Endothelial cell of umbilical vein (primary cell): Measurements from ENCODE around the gene SH2D6. TPM values are rescaled to one million over a fixed set of nuclear protein-coding genes. Genes with fewer than 3 reads are reported as not detected.

Experiments used
- BruUV-seq: library from RNA; stranded (reverse); fragments of 400-500 nt; replicated peaks from 2 replicates; lab custom pipeline; 2021; lab: Mats Ljungman, UMichigan
- CTCF ChIA-PET: fragments of 300-600, 350-600 bp; sonication (Branson Sonifier 250); formaldehyde crosslinking; loops from one replicate; lab custom pipeline; 2021; ENCODE audit warnings: antibody characterized with exemption, inconsistent platforms; lab: Charles Lee
- POLR2A ChIA-PET: fragments of 300-600, 350-600 bp; sonication (Branson Sonifier 250); formaldehyde crosslinking; loops from one replicate; lab custom pipeline; 2021; ENCODE audit warnings: antibody characterized with exemption, inconsistent platforms; lab: Charles Lee
- DNase-seq: peaks from one replicate; pipeline ENCODE4 v3.0.0-alpha.2; 2011; ENCODE audit warnings: low read depth, low spot score
- FAIRE-seq: peaks from 2 replicates; lab custom pipeline; 2011; peaks lifted over from hg19 to GRCh38; lab: Jason Lieb, UNC
- H2AFZ ChIP-seq: 2 replicates; pipeline ENCODE4 v1.6.0; 2012; ENCODE audit warnings: low read depth, low read length, control low read depth, inconsistent platforms
- H3K27ac ChIP-seq: 2 replicates; pipeline ENCODE4 v1.5.1; 2011; ENCODE audit warnings: low read depth, mild to moderate bottlenecking, control low read depth, low read length, moderate library complexity; ENCODE audit not compliant: insufficient read depth
- H3K27me3 ChIP-seq, 2 experiments: 2 replicates each; pipeline versions ENCODE4 v1.6.0 to v1.6.1; 2011; ENCODE audit warnings: low read length in 2 of 2, mixed read lengths in 1 of 2; ENCODE audit not compliant: control insufficient read depth in 2 of 2, insufficient read depth in 2 of 2
- H3K36me3 ChIP-seq, 2 experiments: 2 replicates in 1 of 2; 3 replicates in 1 of 2; pipeline ENCODE4 v1.5.1; 2011; ENCODE audit warnings: low read length in 2 of 2, mild to moderate bottlenecking in 1 of 2, moderate library complexity in 1 of 2; ENCODE audit not compliant: control insufficient read depth in 2 of 2, insufficient read depth in 2 of 2; ENCODE audit errors: extremely low read depth in 1 of 2
- H3K4me1 ChIP-seq: 3 replicates; pipeline ENCODE4 v1.5.1; 2011; ENCODE audit warnings: mild to moderate bottlenecking, low read length; ENCODE audit not compliant: control insufficient read depth, insufficient read depth; ENCODE audit errors: extremely low read depth
- H3K4me2 ChIP-seq: 2 replicates; pipeline ENCODE4 v1.6.1; 2011; ENCODE audit warnings: low read length, control low read depth, mixed read lengths; ENCODE audit not compliant: insufficient read depth
- H3K4me3 ChIP-seq, 3 experiments: fragments of 200-600 bp in 1 of 3; sonication (generic), shearing (Covaris generic) in 1 of 3; replicated peaks in 1 of 3; 2 replicates each; pipeline ENCODE4 v1.5.1; 2011 to 2016; ENCODE audit warnings: control low read depth in 3 of 3, low read length in 3 of 3, mild to moderate bottlenecking in 2 of 3, inconsistent platforms in 1 of 3, low read depth in 1 of 3, moderate library complexity in 1 of 3; ENCODE audit not compliant: insufficient read depth in 1 of 3
- H3K79me2 ChIP-seq: 2 replicates; pipeline ENCODE4 v1.6.0; 2012; ENCODE audit warnings: low read length, inconsistent platforms; ENCODE audit not compliant: control insufficient read depth, insufficient read depth
- H3K9ac ChIP-seq: replicated peaks from 2 replicates; pipeline ENCODE3; 2011; ENCODE audit warnings: low read length, control low read depth; ENCODE audit not compliant: insufficient read depth; ENCODE audit errors: extremely low read depth
- H3K9me1 ChIP-seq: replicated peaks from 3 replicates; pipeline ENCODE4 v1.6.0; 2011; ENCODE audit warnings: mild to moderate bottlenecking, low read length; ENCODE audit not compliant: control insufficient read depth, insufficient read depth; ENCODE audit errors: extremely low read depth
- H3K9me3 ChIP-seq: replicated peaks from 2 replicates; pipeline ENCODE4 v1.5.1; 2012; ENCODE audit warnings: low read length, inconsistent platforms; ENCODE audit not compliant: control insufficient read depth, insufficient read depth
- H4K20me1 ChIP-seq: replicated peaks from 2 replicates; pipeline ENCODE3; 2011; ENCODE audit warnings: mild to moderate bottlenecking, low read length; ENCODE audit not compliant: control insufficient read depth, insufficient read depth; ENCODE audit errors: extremely low read depth
- CTCF ChIP-seq, 2 donors: IDR thresholded peaks; 1 replicate in 1 of 2; 2 replicates in 1 of 2; pipeline ENCODE4 v1.5.1; 2011; ENCODE audit warnings: low read length in 2 of 2, mild to moderate bottlenecking in 2 of 2, moderate library complexity in 2 of 2, control low read depth in 1 of 2, inconsistent platforms in 1 of 2, low read depth in 1 of 2; ENCODE audit not compliant: insufficient read depth in 1 of 2; ENCODE audit errors: extremely low read depth in 1 of 2
- EZH2 ChIP-seq: IDR thresholded peaks from 2 replicates; pipeline ENCODE4 v1.6.1; 2012; ENCODE audit warnings: borderline replicate concordance, low read depth, mild to moderate bottlenecking, moderate library complexity, low read length, inconsistent platforms; ENCODE audit not compliant: severe bottlenecking
- FOS ChIP-seq: IDR thresholded peaks from 2 replicates; pipeline ENCODE4 v1.6.1; 2011; ENCODE audit warnings: mild to moderate bottlenecking, low read length, moderate library complexity, borderline replicate concordance; ENCODE audit not compliant: insufficient read depth
- GATA2 ChIP-seq: IDR thresholded peaks from 2 replicates; pipeline ENCODE4 v1.7.0; 2011; ENCODE audit warnings: low read depth, mild to moderate bottlenecking, moderate library complexity, mixed read lengths, low read length; ENCODE audit not compliant: insufficient read length, insufficient read depth
- JUN ChIP-seq: IDR thresholded peaks from 2 replicates; pipeline ENCODE4 v1.6.1; 2011; ENCODE audit warnings: borderline replicate concordance, low read depth; ENCODE audit not compliant: insufficient read length, insufficient read depth
- MAX ChIP-seq: IDR thresholded peaks from 2 replicates; pipeline ENCODE4 v1.6.1; 2011; ENCODE audit not compliant: insufficient read depth, insufficient read length
- MYC ChIP-seq: IDR thresholded peaks from one replicate; pipeline ENCODE4 v1.6.1; 2011; ENCODE audit warnings: mild to moderate bottlenecking, low read depth, low read length
- POLR2A ChIP-seq: IDR thresholded peaks from 2 replicates; pipeline ENCODE4 v1.6.1; 2012; ENCODE audit warnings: low read depth, mild to moderate bottlenecking, control low read depth, low read length
- POLR2AphosphoS5 ChIP-seq: IDR thresholded peaks from 2 replicates; pipeline ENCODE4 v1.6.1; 2012; ENCODE audit warnings: low read depth, mild to moderate bottlenecking, control low read depth, low read length, moderate library complexity; ENCODE audit not compliant: insufficient read depth
- dilution Hi-C: fragments of 300-500 bp; cut with MboI; formaldehyde crosslinking; loops from one replicate; pipeline ENCODE4 v1.15.0; 2019; ENCODE audit warnings: low sequenced_read_pairs; ENCODE audit not compliant: extremely low pct_ligation_motif_present
- intact Hi-C: fragments of 100-400 bp; cut with micrococcal nuclease; formaldehyde crosslinking; loops from one replicate; pipeline ENCODE4 v1.10.0; 2022
- polyA plus RNA-seq, 4 experiments: library from polyadenylated mRNA; depleted of rRNA in 3 of 4; stranded (reverse) in 3 of 4; unstranded in 1 of 4; fragments of >200 nt; gene quantifications; 2 replicates each; pipeline versions ENCODE4 v1.2.1 to v1.2.3, GENCODE V29; 2011 to 2012; ENCODE audit warnings: missing spikeins in 1 of 4
- total RNA-seq: library from RNA; stranded (reverse); gene quantifications from 2 replicates; pipeline ENCODE4 v1.2.3, GENCODE V29; 2021

SH2D6 gene
- total and polyA plus RNA-seq, 2 donors (not counting 3 experiments of a cell fraction or from before 2014, with no cell fraction given): 0.53 TPM; not detected in 1

GRCh38 chr2:85457043-85457442 is 38.5 kb downstream of the SH2D6 start:
- BruUV-seq: no TSS peak
- no peak for FAIRE-seq
- no peak overlapping the region for H2AFZ ChIP-seq
- H3K79me2 ChIP-seq: no peaks in the 10 kb centered on the region
- no peaks in the 10 kb centered on the region for H3K27me3 ChIP-seq
- POLR2A ChIA-PET: no interaction called here
- H4K20me1 ChIP-seq: no peaks in the 10 kb centered on the region
- dilution Hi-C loops: no loop called here
- DNase-seq: no peak
- no peaks in the 10 kb centered on the region for H3K9me1 ChIP-seq
- H3K4me1 ChIP-seq: no peaks in the 10 kb centered on the region
- no peak overlapping the region for H3K9ac ChIP-seq
- no peak for TF ChIP-seq EZH2
- no peak for TF ChIP-seq GATA2
- no peak for TF ChIP-seq MAX
- TF ChIP-seq MYC: no peak
- no peak for TF ChIP-seq JUN
- no peak for TF ChIP-seq POLR2A
- TF ChIP-seq POLR2AphosphoS5: no peak
- TF ChIP-seq FOS: no peak
- no peak for TF ChIP-seq CTCF (IDR thresholded peaks at IDR 0.05; ENCODE audit: extremely low read depth in 1 of 2, insufficient read depth in 1 of 2, low read depth in 1 of 2, low read length in 2 of 2)
- CTCF ChIA-PET: no interaction called here
- no peaks in the 10 kb centered on the region for H3K36me3 ChIP-seq
- no peak overlapping the region for H3K4me3 ChIP-seq
- H3K27ac ChIP-seq: no peak overlapping the region
- H3K9me3 ChIP-seq: no peaks in the 10 kb centered on the region
- no peak overlapping the region for H3K4me2 ChIP-seq
- intact Hi-C loops: no loop called here
